NCI-H2227 (cell line): ENCODE measurements around the gene OR8D2.

Experiments used
- DNase-seq: peaks from one replicate; lab custom pipeline; 2025; ENCODE audit not compliant: unreplicated experiment; lab: John Stamatoyannopoulos, UW

Gene OR8D2, protein sequence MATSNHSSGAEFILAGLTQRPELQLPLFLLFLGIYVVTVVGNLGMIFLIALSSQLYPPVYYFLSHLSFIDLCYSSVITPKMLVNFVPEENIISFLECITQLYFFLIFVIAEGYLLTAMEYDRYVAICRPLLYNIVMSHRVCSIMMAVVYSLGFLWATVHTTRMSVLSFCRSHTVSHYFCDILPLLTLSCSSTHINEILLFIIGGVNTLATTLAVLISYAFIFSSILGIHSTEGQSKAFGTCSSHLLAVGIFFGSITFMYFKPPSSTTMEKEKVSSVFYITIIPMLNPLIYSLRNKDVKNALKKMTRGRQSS

DNA sequence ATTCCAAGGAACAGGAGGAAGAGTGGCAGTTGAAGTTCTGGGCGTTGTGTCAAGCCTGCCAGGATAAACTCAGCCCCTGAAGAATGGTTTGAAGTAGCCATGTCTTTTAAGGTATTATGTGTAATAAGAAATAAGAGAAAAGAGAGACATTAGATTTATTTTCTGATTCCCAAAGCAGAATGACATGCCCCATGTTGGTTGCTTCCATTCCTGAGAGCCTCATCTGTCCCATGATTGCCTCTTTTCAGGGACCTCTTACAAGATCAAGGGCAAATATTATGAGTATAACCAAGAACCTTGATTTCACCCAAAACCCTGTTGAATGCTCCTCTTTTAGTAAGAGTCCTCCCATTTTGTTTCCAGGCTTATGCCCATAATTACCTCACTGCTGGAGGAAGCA, at the start of gene OR8D2:
OR8D2 (minus strand) TSS at position 101 of the 400 bp plus-strand sequence; CDS start at position 101, 0 bp downstream.
- DNase-seq, result no peak

DNA sequence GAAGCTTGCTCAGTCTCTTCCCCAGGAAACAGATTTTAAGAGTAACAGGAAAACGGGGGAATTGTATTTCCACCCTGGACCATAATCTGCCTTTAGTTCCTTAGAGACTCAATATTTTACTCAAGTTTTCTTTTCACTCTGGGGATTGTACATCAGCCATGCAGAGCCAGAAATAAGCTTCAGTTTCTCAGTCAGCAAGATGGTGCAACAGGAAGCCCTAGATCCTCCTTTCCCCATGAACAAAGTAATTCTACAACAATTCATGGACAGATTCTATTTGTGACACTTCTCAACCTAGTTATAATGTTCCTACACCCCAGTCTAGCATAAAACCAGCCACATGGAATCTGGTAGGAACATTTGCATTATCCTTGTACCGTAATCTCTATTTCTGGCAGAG, 39.6 kb upstream of the OR8D2 start:
- DNase-seq, result no peak

DNA sequence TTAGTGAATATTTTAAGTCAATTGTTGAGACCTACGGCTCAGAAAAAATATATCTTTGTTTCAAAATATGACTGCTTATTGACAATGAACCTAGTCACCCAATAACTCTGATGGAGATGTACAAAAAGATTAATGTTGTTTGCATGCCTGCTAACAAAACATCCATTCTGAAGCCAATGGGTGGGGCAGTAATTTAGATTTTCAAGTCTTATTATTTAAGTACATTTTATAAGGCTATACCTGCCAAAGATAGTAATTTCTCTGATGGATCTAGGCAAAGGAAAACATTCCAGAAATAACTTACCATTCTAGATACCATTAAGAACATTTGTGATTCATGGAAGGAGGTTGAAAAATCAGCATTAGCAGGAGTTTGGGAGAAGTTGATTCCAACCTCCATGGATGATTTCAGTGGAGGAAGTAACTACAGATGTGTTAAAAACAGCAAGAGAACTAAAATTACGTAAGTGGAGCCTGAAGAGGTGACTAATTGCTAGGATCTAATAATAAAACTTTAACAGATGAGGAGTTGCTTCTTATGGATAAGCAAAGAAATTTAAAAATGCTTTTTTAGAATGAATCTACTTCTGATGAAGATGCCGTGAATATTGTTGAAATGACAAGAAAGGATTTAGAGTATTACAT, 26.4 kb upstream of the OR8D2 start:
- no peak for DNase-seq

DNA sequence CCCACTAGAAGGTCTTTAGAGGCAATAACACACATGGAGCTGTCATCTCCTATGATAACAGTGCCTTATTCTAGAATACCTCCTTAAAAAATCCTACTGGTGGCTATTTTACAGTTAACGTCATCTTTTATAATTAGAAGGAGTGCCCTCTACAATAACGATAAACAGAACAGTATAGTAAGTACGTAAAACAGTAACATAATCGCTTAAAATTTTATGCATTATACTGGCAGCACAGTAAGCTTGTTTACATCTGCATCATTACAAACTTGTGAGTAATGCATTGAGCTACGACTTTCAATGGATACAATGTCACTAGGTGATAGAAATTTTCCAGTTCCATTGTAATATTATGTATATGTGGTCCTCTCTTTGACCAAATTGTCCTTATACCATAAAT, 24.3 kb upstream of the OR8D2 start:
- DNase-seq, result no peak

DNA sequence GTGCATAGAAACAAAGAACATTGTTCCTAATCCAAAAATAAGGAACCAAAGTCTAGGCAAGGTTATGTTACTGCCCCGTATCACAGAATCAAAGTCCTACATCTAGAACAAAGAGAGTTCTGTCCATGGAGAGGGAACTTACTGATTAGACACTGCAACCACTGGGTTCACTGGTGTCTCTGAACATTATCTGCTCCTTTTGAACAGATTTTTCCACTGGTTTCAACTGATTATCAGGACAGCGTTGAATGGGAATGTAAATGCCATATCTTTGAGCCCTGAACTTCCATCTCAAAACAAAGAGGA, 20.1 kb upstream of the OR8D2 start:
- DNase-seq, result no peak

DNA sequence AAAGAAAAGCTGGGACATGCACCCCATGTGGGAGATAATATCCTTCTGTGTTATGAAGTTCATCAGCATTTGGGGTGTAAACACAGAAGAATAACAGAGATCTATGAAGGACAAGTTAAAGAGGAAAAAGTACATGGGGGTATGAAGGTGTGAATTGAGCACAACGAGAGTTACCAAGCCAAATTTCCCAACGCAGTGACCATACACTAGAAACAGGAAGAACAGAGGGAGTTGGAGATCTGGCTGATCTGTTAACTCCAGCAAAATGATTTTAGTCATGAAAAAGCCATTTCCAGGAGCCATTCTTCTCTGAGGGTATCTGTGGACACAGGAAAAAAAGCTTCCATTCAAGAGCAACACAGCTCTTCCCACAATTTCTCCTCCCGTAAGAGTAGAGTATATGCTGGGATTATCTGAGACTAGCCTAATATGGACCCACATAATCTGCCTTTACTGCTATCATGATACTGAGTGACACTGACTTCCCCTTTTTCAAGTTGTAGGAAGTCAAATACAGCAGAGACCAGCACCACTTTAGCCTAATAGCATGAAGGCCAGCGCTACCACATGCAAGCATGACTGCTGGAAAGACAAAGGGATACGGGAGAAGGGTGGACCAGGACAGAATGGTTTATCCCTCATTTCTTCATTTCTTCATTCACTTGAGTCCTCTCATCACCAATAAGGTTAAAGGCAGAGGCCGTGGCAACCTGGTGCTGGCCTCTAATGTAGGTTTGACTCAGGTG, 19.6 kb upstream of the OR8D2 start:
- DNase-seq, result no peak

DNA sequence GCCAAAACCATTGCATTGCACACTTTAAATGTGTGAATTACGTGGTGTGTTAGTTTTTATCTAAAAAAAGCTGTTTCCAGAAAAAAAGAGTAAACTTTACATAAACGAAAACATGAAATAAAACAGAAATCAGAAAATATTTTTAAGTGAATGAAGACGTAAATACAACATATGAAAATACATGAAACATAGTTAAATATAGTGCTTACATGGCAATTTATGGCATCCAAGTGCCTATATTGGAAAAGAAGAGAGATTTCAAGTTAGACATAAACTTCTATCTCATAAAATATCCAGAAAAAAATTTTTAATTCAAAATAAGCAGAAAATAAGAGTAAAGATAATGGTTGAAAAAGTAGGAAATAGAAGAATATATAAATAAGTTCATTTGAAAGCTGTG, 11.9 kb upstream of the OR8D2 start:
- DNase-seq, result no peak

DNA sequence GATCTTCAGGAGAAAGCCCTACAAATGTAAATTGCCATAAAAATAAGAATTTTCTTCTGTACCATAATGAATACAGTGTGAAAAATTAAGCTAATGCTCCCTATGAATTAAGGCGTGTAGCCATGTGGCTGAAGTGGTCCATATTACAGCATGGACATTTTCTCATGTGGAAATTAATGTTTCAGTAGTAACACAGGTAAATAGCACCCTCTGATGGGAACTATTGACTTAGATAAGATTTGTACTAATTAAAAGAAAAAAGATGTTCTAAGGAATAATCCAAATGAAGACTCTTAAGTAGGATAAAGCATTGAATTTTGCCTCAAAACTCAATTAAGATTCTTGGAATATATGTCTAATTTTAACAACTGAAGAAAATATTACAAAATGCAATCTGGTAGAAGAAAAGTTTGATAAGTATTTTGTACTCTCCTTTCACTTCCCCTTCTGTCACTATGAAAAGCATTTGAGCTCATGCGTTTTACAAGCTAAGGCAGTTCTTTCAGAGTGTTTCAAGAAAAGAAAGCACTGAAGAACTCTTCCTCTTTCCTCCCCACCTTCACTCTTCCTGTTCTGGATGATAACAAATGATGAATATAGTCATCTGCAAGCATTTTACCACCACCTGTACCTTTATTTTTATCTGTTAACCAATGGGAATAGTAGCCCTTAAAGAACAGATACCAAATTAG, 9.9 kb upstream of the OR8D2 start:
- no peak for DNase-seq

DNA sequence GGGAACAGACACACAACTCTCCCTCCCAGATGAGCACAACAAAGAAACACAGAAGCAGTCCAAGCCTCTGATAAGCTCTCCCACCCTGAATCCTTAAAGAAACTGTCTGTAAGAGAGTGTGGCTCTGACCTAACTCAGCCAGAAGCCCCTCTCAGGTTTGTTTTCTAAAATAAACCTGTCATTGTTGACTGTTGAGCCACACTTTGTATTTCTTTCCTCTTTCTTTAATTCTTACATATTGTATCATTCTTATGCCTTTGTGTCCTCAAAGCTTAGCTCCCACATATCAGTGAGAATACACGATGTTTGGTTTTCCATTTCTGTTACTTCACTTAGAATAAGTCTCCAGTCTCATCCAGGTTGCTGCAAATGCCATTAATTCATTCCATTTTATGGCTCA, 7.8 kb upstream of the OR8D2 start:
- DNase-seq, result no peak

DNA sequence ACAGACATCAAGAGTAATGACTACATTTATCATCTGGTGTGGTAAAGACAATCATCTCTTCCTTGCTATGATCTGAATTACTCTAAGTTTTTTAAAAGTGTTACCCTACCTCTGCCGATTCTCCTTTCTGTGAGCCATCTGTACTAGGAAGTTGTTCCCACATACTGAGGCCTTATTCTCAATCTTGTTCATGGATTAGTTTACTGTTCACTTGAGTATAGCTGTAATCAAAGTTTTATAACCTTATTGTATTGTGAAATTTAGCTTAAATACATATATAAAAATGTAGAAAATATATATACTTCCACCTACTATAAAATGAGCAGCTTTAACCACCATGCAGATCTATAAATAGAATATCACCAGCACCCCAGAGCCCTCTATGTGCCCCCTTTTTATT, 2.4 kb upstream of the OR8D2 start:
- DNase-seq, result no peak

DNA sequence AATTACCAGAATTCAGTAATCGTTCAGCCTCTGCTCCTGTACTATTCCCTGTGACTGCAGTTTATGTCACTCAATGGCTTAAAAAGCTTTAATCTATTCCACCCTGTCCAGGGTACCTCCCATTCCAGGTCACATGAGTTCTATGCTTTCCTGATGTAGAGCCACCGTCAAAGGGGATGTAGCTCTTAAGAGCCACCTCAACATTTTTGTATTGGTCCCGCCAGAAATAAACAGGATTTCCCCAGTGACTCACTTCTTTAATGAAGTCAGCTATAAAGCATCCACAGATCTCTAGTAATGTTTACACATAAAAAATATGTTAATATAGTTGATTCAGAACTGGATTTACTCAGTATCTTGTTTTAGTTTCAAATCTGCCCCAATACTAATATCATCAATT, 4.9 kb downstream of the OR8D2 start:
- no peak for DNase-seq

DNA sequence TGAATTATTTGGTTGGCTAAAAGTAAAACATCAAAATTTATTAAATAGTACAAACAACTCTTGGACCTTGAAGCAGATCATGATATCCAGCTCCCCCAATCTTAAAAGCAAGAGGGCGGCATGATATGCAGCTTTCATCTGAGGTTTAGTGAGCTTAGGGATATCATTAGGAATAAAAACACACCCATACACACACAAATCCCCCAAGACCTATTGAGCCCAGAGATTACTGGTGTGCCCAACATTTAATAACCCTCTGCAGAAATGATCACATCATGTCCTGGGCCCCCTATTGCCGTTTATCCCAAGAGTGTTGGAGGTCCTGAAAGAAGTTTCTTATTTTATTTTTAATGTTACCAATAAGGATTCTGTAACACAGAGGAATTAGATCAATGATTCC, 6.1 kb downstream of the OR8D2 start, which contains the start of gene OR8D1:
OR8D1 (minus strand) TSS at position 101 of the 400 bp plus-strand sequence. CDS start 3,183 bp downstream, outside the sequence.
- no peak for DNase-seq

DNA sequence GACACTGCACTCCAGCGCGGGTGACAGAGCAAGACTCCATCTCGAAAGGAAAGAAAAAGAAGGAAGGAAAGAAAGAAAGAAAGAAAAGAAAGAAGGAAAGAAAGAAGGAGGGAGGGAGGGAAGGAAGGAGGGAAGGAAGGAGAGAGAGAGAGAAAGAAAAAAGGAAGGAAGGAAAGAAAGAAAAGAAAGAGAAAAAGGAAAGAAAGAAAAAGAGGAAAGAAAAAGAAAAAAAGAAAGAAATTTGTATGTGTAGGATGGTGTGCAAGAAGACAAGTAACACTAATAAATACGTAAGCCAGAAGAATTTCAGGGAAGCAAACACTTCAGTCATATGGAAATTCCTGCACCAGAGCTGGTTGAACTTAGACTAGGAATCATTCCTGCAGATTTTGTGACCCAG, 6.9 kb downstream of the OR8D2 start:
- no peak for DNase-seq

DNA sequence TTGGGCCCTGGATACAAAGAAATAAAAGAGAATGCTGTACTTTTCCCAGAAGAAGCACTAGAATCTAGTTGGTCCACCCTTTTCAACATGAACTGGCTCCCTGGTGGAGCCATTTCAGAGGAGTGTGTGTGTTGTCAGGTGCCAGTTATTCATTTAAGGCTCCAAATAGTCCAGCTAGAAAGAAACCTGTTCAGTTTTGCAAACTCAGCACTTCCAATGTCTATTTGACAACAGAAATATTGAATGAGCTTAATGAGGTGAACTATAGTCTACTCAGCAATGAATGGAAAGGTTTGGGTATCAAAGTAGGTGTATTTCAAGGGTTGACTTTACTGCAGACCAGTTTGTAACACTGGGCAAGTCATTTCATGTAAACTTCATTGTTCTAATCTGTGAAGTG, 8.3 kb downstream of the OR8D2 start:
- DNase-seq, result no peak

DNA sequence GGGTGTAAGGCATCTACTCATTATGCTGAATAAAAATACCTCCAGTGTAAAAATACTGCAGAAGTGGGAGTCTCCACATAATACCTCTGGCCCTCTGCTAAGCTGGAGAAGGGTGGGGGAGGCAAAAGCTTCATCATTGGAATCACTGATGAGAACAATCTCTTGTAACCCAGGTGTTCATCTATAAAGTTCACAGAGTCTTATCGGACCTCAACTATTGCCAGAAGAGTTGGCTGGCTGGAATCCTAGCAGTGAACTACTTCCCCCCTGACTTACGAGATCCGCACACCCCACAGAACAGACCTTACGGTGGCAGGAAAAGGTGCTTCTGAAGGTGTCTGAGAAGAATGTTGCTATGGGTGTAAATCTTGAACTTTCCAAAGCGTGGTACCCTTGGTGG, 8.7 kb downstream of the OR8D2 start:
- no peak for DNase-seq

DNA sequence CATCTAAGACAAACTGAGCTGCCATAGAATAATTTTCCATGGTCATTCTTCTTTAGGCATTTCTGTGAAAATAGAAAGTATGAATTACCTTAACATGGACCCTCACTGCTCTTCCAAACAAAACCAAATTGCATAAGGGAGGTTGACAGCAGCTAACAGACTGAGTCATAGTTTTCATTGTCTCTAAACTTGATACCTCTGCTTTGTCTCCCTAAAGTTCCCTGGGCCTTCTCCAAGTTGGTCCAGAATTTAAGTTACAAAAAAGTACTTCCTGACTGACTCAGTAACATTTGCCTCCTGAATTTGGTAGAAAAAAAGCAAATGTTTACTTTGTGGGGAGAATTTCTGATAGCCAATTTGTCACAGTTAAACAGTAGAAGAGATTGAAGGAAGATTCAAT, 9.3 kb downstream of the OR8D2 start:
- no peak for DNase-seq

DNA sequence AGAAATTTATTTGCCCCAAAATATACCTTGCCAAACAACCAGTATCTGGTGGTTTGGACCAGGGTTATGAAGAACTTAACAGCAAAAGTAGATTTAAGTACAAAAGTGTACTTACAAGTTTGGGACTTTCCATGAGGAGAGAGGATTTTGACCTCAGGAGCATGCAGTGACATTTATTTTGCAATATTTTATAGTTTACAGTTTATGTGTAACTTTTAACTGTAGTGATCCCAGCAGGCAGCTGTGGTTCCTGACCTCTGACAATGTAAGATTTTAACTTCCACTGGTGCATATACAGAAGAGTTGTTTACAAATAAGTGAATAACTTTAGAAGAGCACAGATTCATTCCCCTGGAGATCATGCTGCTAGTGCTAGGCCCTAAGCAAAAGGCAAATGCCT, 12.9 kb downstream of the OR8D2 start:
- no peak for DNase-seq

DNA sequence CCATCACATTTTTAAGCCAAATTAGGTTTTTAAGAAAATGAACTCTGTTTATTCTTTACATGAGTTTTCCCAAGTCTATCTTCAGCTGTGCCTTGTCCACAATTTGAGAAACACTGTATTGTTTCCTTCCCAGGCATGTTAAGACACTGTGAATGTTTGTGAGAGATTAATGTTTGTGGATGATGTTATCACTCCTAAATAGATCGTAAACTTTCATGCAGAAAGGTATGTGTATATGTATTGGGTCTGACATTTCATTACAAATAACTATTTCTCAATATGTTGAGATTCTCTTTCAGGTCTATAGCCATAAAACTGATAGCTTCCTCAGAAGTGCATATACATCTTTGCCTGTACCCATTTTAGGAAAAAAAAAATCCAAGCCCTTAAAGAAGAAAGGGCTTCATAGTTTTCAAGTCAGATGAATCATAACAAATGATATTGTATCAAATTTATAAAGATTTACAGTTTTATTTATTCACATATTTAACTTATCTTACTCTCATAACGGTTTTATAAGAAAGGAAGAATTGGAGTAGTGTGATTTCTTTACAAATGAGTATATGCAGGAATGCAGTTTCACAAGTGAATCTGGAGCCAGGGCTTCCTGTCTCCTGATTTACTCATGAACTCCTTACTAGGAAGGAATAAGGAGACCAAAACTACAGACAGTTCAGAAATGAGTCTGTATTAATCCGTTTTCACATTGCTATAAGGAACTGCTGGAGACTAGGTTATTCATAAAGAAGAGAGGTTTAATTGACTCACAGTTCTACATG, 17.5 kb downstream of the OR8D2 start:
- DNase-seq, result no peak

DNA sequence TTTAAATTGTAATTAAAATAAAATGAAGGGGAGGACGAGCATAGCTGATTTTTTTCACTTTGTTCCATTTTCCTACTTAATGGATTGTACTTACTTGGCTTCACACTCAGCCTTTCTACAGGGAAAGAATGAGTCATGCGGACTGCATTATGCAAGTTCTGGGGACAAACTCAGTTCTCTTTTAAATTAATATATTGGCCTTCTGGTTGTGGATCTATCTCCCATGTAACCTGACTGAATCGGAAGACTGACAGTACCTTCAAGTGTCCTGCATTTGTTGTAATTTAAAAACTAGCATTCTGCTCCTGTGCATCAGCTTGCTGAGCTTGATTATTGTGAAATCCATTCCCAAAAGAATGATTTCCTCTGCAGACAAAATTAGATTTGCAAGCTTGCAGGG, 18.4 kb downstream of the OR8D2 start:
- no peak for DNase-seq

DNA sequence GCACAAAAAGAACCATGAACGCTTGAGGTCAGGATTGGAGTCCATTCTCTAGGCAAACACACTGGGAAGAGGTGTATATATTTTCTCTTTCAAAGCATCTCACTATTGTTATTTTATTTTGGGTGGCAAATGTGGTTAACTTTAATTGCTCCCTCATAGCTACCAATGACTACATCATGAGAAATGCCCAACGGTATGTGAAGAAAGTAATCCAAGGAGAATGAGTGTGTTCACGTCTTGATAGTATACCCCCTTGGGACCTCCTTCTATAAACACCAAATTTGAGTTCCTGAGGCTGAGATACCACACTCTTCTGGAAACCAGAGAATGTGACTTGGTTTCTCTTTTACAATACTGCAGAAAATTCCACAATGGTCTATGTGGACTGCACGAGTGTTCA, 22.1 kb downstream of the OR8D2 start:
- DNase-seq, result no peak

DNA sequence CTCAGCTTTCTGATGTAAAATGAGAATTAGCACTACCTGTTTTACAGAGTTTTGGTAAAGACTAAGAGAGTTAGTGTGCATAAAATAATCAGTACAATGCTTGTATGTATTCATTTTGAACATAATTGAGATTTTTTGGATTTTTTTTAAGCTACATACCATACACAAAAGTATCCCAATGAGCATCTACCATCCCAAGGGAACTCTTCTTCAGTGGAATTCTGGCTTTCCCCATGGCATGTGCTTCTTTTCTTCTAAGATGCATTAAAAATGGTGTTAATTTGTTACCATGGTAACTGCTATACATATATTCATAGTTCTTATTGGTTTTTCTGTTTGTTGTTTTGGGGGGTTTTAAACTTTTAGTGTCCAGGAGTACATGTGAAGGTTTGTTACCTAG, 24.0 kb downstream of the OR8D2 start:
- no peak for DNase-seq
